Measurements from ENCODE around the gene C16orf46.

GRCh38 chr16:81070979-81071378, 6.1 kb downstream of the C16orf46 start:
- TF ChIP-seq POLR2A (IDR thresholded peaks at IDR 0.05): no peak
- no peak for TF ChIP-seq CTCF (IDR thresholded peaks at IDR 0.05)
- no peak for TF ChIP-seq EP300 (IDR thresholded peaks at IDR 0.05)

Measured in tibial nerve (tissue), 4 donors.